ENCODE data around the gene SLC25A51.

SLC25A51 gene

GRCh38 chr9:37839496-37840461 lies 64.1 kb downstream of the SLC25A51 start:
- DNase-seq (ENCODE audit: low read depth in 2 of 3, low spot score in 2 of 3) = no peak
